Testis (tissue), 3 donors: Measurements from ENCODE around the gene PHLPP1. TPM values are rescaled to one million over a fixed set of nuclear protein-coding genes. Genes with fewer than 3 reads are reported as not detected.

Source experiments
- DNase-seq: peaks from one replicate; pipeline ENCODE4 v3.0.0-alpha.2; 2019
- H3K27ac ChIP-seq, 2 donors: fragments of 200-600 bp; sonication (generic); one replicate each; pipeline ENCODE4 v1.5.1; 2019
- H3K27me3 ChIP-seq: fragments of 200-600 bp; sonication (generic); one replicate; pipeline ENCODE4 v1.5.1; 2019
- H3K36me3 ChIP-seq: fragments of 200-600 bp; sonication (generic); one replicate; pipeline ENCODE4 v1.5.1; 2017; ENCODE audit warnings: low read depth; ENCODE audit errors: missing control alignments
- H3K4me1 ChIP-seq: fragments of 200-600 bp; sonication (generic); one replicate; pipeline ENCODE4 v1.5.1; 2019
- H3K4me3 ChIP-seq, 2 donors: fragments of 200-600 bp; sonication (generic); one replicate each; pipeline ENCODE4 v1.5.1; 2017 to 2019
- H3K9me3 ChIP-seq: fragments of 200-600 bp; sonication (generic); one replicate; pipeline ENCODE4 v1.5.1; 2017
- CTCF ChIP-seq, 3 experiments: fragments of 450-650 bp in 2 of 3; fragments of 200-600 bp in 1 of 3; sonication (generic) in 1 of 3; IDR thresholded peaks; one replicate each; pipeline ENCODE4 v1.5.1; 2016 to 2019; ENCODE audit warnings: antibody characterized with exemption in 3 of 3, mild to moderate bottlenecking in 2 of 3, moderate library complexity in 1 of 3
- POLR2A ChIP-seq: fragments of 450-650 bp; IDR thresholded peaks from one replicate; pipeline ENCODE4 v1.6.1; 2017; ENCODE audit warnings: antibody characterized with exemption, mild to moderate bottlenecking, moderate library complexity
- WGBS, 2 donors: methylation state at CpG; one replicate each; pipeline ENCODE4 v1.1.5; 2018; 5-methylcytosine and 5-hydroxymethylcytosine counted together
- intact Hi-C: fragments of 100-400 bp; cut with DNase I; formaldehyde crosslinking; loops from one replicate; pipeline ENCODE4 v1.15.1; 2023; ENCODE audit warnings: low total_unique reads
- polyA plus RNA-seq: library from polyadenylated mRNA; stranded (reverse); fragments of 350-450 nt; fragmentation: Illumina TruSeq; extraction: RNeasy Lipid Tissue Mini Kit (QIAGEN cat#74804); gene quantifications from one replicate; pipeline ENCODE4 v1.2.3, GENCODE V29; 2014; ENCODE audit warnings: low read depth, low replicate concordance; ENCODE audit not compliant: insufficient read depth
- total RNA-seq, 2 donors: library from RNA; depleted of rRNA; stranded (reverse); fragments of >200 nt; gene quantifications; one replicate each; pipeline ENCODE4 v1.2.3, GENCODE V29; 2016

PHLPP1 gene
- total and polyA plus RNA-seq, 3 donors from 2014 or later, result 31.5 to 60.1 (median 50.5) TPM

GRCh38 chr18:63005306-63005705, 290.0 kb downstream of the PHLPP1 start:
- Histone ChIP-seq H3K4me1 (no peaks in the 10 kb centered on the region), H3K27me3 (no peaks in the 10 kb centered on the region), H3K9me3 (no peaks in the 10 kb centered on the region), H3K36me3 (no peaks in the 10 kb centered on the region), H3K27ac (no peak overlapping the region), H3K4me3 (no peak overlapping the region)
- peak; percentile 9 for DNase-seq
- 70 to 74% methylated on average over 5 to 8 of the region's 8 CpGs for WGBS, 2 donors
- no peak for TF ChIP-seq POLR2A
- TF ChIP-seq CTCF (IDR thresholded peaks at IDR 0.05), result no peak
- intact Hi-C loops, result loop anchor here (10.0 kb wide), 1 partner anchor 419 kb away; the partner anchor contains the start of gene VPS4B

GRCh38 chr18:63007231-63007630, 291.9 kb downstream of the PHLPP1 start:
- intact Hi-C loops, result loop anchor here (10.0 kb wide), 1 partner anchor 418 kb away; the partner anchor contains the start of gene VPS4B
- Histone ChIP-seq H3K4me1 (no peaks in the 10 kb centered on the region), H3K27ac (no peak overlapping the region), H3K27me3 (no peaks in the 10 kb centered on the region), H3K9me3 (no peaks in the 10 kb centered on the region), H3K4me3 (no peak overlapping the region), H3K36me3 (no peaks in the 10 kb centered on the region)
- TF ChIP-seq CTCF (IDR thresholded peaks at IDR 0.05), result no peak
- no peak for TF ChIP-seq POLR2A
- DNase-seq, result no peak
- 87 to 88% methylated on average over 3 of the region's 3 CpGs for WGBS, 2 donors

- H3K4me3 ChIP-seq, result no peak overlapping the region
- peak; percentile 68 for DNase-seq
- H3K4me1 ChIP-seq, result no peaks in the 10 kb centered on the region
- H3K36me3 ChIP-seq, result no peaks in the 10 kb centered on the region
- TF ChIP-seq POLR2A (no peak), CTCF (IDR thresholded peaks at IDR 0.05) (peak; percentile 74 to 83 (median 75))
- intact Hi-C loops, result loop anchor here (5.0 kb wide), 1 partner anchor 426 kb away; no protein-coding TSS in a partner anchor
- H3K27me3 ChIP-seq, result no peaks in the 10 kb centered on the region
- 2 to 7% methylated on average over 4 of the region's 4 CpGs for WGBS, 2 donors
- no peaks in the 10 kb centered on the region for H3K9me3 ChIP-seq
- no peak overlapping the region for H3K27ac ChIP-seq
Observed at GRCh38 chr18:63016270-63016669, 300.9 kb downstream of the PHLPP1 start.

- TF ChIP-seq POLR2A (no peak), CTCF (IDR thresholded peaks at IDR 0.05) (no peak)
- no peak for DNase-seq
- no peak overlapping the region for H3K4me3 ChIP-seq
- H3K9me3 ChIP-seq, result no peaks in the 10 kb centered on the region
- H3K27me3 ChIP-seq, result no peaks in the 10 kb centered on the region
- H3K27ac ChIP-seq, result no peak overlapping the region
- no peaks in the 10 kb centered on the region for H3K36me3 ChIP-seq
- intact Hi-C loops, result loop anchor here (5.0 kb wide), 1 partner anchor 425 kb away; no protein-coding TSS in a partner anchor
- no peaks in the 10 kb centered on the region for H3K4me1 ChIP-seq
- 62 to 66% methylated on average over 2 of the region's 2 CpGs for WGBS, 2 donors
Observed at GRCh38 chr18:63017076-63017475, 301.7 kb downstream of the PHLPP1 start.

GRCh38 chr18:63017977-63018376, 302.6 kb downstream of the PHLPP1 start:
- intact Hi-C loops, result loop anchor here (5.0 kb wide), 1 partner anchor 424 kb away; no protein-coding TSS in a partner anchor
- H3K4me3 ChIP-seq, result no peak overlapping the region
- no peak overlapping the region for H3K27ac ChIP-seq
- no peaks in the 10 kb centered on the region for H3K27me3 ChIP-seq
- DNase-seq, result no peak
- no peak for TF ChIP-seq CTCF (IDR thresholded peaks at IDR 0.05)
- no peak for TF ChIP-seq POLR2A
- H3K9me3 ChIP-seq, result no peaks in the 10 kb centered on the region
- H3K4me1 ChIP-seq, result no peaks in the 10 kb centered on the region
- no peaks in the 10 kb centered on the region for H3K36me3 ChIP-seq
